HG03520 (cell line): ENCODE results near the gene PARD3B.

Experiments
- ATAC-seq: cut with Tn5 transposase; IDR thresholded peaks from one replicate; pipeline ENCODE4 v1.9.1; 2021; ENCODE audit warnings: mild to moderate bottlenecking, moderate library complexity; ENCODE audit not compliant: unreplicated experiment

The PARD3B gene

DNA sequence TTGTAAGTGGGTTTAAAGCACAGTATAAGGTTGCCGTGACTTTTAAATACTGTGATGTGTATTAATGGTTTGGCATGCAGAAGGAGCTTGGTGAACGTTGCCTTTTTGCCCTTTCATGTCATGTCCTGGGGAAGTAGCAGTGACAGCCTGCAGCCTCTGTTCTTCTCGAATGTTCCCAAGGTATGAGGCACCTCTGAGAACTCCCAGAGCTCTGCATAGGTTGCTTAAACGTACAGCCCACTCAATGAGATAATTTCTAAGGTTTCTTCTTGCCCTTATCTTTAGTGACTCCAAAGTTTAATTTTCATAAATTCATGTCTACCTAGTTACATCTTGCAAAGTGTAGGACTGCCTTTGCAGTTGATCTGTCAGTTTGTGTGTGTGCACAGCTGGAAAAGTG lies 36.7 kb downstream of the PARD3B start:
- ATAC-seq = no peak

DNA sequence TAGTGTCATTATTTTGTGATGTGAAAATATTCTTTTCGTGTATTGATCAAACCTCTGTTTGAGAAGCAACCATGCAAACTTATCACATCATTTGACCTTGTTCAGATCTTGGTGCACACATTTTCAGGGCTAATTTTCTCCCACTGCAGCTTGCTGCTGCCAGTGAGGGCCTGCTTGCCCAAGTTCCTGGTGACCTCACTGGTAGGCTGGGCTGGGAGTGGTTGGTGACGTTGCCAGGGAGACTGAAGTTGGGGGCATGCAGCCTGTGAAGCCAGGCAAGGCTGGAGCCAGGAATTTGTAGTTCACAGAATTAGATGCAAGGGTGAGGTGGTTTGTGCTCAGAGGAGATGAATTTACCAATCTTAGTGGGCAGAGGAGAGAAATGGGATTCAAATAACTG lies 38.5 kb downstream of the PARD3B start:
- ATAC-seq = no peak

DNA sequence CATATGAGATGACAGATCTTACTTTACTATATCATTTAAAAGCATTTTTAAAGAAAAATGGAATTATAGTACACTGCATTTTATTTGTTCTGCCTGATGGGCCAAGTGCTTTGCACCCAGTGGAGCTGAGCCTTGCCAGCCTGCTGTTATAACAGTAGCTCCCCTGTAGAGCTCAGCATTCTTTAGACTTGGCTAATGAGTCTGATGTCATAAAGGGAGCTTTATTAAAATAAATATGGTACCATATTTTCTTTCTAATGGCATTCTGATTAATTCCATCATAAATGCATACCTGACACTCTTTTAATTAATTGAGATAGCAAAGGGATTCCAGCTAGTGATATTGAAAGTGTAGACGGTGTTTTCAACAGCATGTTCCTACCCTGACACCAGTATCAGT lies 40.7 kb downstream of the PARD3B start:
- ATAC-seq = no peak

DNA sequence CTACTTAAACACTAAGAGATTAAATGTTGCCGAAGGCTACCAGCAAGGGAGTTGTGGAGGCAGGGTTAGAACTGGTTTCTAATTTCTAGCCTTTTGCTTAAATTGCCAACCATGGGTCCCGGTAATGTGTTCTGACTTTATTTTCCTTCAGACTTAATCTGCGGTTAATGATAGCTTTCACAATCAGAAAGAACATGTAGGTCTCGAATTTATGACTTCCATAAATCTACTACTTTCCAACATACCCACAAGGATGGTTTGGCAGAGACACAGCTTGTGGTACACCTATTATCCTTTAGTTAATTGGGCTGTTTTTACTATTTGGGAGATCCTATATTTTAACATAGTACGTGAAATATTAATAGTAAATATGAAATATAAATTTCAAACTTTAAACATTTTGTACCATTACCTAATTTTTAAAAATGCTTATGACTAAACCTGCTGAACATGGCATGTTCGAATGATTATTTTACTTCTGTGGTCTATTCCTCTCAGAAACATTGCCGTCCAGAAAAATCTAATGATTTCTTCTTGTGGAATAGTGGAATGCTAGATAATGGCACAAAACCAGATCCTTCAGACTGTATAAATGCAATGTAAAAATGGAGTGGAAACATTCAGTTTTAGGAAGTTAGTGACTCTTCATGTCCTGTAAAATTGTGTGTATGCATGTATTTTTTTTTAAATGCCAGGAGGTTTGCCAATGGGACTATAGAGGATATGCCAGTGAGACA lies 41.3 kb downstream of the PARD3B start:
- no peak for ATAC-seq

DNA sequence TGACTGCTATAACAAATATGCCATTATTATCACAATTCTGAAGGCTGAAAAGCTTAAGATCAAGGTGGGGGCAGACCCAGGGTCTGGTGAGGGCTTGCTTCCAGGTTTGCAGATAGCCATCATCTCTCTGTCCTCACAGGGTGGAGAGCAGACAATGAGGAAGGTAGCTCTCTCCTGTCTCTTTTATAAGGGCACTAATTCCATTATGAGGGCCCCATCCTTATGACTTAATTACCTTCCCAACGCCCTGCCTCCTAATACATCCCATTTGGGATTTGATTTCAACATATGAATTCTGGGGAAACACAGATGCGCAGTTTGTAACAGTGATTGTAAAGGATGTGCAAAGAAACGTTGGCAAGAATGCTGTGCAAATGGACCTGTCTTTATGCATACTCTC lies 44.8 kb downstream of the PARD3B start:
- no peak for ATAC-seq

DNA sequence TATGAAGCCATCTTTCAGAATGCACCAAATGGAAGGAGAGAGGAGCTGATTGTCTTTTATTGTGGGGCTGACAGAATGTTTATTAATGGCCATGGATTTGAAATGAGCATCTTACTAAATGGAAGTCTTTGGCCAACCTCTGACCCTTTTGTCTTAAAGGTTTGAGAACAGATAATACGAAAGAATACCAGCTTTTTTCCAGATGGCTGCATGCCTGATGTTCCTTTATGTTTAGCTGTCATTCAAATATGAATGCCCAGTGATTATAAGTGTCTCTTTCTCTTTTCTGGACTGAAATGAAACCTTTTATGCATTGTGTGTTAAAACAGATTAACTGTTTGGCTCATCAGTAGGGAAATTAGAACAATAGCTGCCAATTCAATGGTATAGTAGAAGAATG lies 46.0 kb downstream of the PARD3B start:
- no peak for ATAC-seq

DNA sequence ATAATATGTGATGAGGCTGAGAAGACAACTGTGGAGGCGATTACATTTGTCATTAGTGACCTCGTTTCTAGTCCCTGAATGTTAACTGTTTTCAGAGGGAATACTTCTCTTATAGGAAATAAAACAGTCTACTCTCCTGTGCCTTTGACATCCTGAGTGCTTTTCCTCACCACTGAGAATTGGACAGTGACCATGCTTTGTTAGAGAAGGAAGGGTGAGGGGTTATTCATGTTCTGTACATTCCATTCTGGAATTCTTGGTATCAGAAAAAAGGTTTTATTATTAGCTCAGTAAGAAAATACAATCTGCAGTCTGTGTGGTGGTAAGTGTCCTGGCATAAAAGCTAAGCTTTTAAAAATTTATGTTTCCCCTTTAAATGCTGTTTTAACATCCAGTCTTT lies 58.8 kb downstream of the PARD3B start:
- ATAC-seq = no peak

DNA sequence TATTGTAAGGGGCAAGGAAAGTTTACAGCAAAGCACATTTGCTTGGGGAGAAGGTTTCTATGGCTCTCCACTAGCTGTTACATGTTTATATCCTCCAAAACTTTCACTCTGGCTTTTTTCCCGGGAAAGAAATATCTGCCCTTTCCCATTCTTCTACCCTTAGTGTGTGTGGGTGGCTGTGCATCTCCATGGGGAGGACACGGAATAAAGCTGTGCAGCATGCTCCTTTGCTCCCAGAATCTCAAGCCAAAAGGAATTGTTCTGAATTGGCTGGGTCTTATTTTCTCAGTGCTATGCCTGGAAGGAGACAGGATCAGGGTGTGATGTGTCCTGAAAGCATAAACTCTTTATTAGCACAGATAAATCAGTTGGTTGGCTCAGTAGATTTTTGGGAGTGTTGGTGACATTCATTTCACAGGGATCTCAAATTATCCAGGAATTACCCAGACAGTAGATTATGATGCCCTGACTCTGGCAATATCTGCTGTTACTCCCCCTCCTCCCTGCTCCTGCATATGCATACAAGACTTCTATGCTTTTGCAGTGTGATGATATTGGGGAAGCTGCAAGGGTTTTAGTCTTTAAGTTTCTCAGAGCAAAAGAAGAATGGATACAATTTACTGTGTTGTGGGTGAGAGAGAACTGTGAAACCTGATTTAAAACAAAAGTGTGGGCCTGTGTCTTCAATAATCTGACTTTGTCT lies 63.1 kb downstream of the PARD3B start:
- no peak for ATAC-seq

DNA sequence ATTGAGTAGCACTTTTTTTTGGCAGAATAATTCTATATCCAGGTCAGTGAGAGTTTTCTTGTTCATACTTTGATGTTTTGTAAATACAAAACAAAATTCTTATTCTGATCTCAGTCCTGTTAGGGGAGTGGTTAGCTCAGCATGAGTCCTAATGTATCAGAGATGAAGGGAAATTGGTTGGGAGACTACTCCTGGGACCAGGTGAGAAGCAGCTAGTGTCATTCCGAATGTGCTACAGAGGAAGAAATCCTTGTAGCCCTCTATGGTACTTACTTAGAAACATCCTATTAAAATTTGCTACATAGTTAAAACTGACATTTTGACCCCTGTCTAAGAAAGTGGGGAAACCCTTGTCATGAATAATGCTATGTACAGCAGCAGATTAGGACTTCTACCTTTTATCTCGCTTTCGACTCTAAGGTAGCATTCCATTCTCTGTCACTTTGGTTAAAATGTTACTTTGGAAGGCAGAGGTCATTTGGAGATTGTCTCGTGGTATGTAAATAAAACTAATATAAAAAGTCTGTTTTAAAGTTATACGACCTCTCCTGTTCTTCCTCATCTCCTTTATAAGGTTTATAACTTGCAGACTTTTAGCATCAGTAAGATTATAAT lies 65.8 kb downstream of the PARD3B start:
- no peak for ATAC-seq

DNA sequence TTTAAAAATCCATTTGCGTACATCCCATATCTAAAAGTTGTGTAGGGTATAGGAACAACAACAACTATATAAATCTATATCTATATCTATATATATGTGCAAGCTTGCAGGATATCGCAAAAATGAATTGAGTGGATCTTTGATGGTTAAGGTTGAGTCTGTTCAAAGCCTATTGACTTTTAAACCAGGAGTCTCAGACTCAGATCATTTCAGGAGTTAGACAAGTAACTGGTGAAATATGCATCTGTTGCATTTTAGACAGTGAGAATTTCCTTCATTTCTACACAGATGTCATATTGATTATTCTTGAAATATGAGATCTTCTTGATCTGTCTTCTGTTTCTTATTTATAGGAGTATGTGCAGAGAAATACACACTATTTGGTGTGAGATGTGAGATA lies 66.5 kb downstream of the PARD3B start:
- ATAC-seq = no peak

DNA sequence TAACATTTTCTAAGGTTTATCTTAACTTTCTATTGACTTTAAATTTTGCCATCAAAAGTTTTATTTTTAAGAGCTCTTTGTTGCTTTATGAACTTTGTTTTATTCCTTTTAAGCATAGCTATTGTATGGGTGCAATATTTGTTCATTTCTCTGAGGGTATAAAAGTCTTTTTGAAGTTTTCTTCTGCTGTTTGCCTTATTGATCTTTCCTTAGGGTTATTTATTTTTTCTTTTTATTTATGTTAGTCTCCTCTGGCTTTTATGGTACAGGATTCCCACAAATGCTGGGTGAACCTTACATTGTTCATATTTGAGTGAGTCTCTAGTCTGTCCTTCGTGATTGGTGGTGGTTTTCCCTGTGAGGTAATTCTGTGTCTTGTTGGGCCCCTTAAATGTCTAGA lies 68.4 kb downstream of the PARD3B start:
- no peak for ATAC-seq

DNA sequence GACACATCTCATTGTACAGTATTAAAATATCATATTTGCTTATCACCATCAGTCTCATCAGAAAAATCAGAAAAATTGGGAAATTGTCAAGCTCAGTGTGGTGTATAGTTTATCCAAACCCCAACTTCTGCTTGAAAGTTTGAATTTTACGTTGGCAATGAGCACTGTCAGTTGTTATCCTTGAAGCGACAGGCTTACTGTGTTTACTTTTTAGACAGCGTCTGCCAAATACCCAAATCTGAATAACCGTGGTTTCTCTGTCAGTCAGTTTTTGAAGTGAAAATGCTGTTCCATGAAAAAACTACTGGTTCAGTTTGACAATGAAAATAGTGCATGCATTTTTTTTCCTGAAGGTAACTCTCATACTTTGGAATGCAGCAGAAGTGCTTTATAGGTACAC lies 70.2 kb downstream of the PARD3B start:
- ATAC-seq = no peak

DNA sequence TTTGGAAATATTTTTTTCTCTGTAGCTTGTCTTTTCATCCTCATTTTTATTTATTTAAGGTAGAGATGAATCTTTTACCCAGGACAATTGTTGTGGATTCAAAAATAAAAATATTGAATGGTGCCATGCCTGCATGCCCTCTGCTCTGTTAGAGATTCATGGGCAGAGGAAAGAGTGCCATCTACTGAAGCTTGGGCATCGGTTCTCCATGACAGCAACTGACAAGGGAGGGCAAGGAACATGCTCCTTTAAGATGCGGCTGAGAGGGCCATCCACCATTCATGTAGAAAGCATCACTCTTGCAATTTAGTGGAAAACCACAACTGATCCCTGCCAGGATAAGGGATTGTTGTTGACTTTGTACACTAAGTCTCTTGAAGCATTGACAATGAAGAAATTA lies 79.9 kb downstream of the PARD3B start:
- no peak for ATAC-seq

DNA sequence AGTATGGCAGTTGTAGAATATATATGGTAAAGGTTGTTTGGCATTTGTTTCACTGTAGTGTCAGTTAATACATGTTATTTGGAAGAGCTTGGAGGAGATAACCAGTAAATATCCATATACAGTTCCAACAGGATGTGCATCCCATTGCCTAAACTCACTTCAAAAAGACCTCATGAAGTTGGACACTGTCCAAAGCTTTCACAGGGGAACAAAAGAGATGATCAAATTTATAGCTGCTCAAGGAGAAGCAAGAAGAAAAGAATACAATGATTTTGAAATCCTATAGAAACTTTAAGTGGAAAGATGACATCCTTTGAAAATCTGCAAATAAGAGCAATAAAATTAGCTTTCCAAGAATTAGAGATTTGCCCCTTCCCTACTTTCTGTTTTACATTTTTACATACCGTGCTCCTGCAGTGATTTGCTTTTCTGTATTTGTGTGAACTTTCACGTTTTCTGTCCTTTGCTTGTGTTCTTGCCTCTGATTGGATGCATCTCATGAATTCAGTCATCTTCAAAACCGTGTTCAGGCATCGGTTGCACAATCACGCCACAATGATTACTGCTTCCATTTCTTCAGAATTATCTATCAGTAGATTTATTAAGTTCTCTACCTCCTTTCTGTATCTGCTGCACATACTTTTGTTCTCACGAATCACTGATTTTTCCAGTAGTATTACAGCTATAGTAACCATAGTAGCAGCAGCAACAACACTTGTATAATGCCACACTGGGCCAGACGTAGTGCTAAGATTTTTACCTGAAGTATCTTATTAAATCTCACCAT lies 83.8 kb downstream of the PARD3B start:
- no peak for ATAC-seq

DNA sequence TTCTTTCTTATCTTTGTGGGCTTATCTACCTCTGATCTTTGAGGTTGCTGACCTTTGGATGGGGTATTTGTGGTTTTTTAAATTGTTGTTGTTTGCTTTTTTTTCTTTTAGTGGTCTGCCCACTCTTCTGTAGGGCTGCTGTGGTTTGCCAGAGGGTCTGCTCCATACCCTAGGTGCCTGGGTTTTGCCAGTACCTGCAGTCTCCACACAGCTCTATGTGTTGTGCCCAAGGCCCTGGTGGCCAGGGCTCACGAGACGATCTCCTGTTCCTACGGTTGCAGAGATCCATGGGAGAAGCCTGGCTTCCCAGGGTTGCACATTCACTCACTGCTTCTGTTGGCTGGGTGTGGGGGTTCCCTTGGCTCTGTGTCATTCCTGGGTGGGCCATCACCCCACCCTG lies 87.1 kb downstream of the PARD3B start:
- ATAC-seq = no peak

DNA sequence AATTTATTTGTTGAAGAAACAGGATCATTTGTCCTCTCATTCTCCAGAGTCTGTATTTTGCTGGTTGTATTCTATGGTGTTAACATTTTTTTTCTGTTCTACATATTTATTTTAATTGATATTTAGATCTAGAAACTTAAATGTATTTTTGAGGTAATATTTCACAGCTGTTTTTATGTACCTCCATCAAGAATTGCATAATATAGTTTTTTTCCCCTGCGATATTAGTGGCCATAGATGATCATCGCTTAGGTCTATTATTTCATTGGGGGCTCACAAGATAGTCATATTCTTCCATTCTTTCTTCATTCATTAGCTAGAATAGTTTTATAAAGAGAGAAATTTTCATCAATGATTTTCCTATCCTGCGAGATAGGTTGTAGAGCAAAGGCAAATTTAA lies 89.3 kb downstream of the PARD3B start:
- ATAC-seq = no peak

DNA sequence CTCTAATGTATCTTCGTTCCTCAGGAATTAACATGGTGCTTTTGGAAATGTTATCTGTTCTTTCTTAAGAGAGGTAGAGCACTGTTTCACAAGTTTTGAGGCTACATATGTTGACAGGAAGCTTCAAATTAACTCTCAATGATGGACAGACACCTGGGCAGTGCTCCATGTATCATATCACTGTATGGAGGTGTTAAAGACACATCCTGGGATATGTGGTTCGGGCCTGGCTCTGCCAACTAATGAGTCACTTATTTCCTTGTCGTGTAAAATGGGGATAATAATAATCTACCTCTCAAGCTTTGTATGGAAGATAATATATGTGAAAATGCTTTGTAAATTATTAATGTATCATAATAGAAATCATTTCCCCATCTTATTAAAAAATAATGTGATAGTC lies 90.2 kb downstream of the PARD3B start:
- ATAC-seq = no peak

DNA sequence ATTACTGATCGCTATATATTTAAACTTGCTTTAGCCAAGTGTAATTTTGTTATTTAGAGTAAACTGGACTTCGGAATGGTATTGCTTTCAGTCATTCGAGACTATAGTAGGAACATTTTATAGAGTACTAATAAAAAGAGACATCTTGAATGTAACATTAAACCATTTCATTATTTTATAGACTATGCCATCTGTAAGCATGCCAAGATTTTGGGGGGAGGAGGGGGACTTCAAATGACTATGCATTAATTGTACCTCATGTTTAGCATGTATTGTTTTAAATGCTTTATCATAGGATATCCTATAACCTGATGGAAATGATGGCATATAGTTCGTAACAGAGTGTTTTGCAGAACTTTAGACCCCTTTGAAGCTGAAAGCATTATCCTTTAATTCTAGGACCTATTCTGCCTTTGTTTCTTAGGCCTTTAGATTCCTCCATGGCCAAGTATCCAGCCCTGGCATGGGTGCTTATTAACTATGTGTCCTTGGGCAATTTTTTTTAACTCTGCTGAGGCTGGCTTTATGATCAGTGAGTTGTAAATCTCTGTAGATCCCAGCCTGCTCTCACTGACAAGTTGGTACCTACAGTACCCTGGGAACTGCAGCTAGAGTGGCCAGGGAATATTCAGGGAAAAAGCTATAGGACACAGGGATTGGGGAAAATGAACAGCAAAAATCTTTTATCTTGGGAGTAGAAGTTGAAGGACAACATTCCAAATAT lies 93.4 kb downstream of the PARD3B start:
- no peak for ATAC-seq

DNA sequence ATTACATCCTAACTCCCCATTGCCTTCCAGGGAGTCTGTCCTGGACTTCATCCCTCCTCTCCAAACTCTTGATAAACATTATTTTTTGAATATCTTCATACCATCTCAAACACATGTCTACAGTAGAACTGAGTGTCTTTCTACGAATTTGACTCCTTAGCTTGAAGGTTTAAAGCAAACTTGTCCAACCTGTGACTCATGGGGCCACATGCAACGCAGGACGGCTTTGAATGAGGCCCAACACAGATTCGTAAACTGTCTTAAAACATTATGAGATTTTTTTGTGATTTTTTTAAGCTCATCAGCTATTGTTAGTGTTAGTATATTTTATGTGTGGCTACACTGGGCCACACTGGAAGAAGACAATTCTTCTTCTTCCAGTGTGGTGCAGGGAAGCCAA lies 98.1 kb downstream of the PARD3B start:
- ATAC-seq = no peak

DNA sequence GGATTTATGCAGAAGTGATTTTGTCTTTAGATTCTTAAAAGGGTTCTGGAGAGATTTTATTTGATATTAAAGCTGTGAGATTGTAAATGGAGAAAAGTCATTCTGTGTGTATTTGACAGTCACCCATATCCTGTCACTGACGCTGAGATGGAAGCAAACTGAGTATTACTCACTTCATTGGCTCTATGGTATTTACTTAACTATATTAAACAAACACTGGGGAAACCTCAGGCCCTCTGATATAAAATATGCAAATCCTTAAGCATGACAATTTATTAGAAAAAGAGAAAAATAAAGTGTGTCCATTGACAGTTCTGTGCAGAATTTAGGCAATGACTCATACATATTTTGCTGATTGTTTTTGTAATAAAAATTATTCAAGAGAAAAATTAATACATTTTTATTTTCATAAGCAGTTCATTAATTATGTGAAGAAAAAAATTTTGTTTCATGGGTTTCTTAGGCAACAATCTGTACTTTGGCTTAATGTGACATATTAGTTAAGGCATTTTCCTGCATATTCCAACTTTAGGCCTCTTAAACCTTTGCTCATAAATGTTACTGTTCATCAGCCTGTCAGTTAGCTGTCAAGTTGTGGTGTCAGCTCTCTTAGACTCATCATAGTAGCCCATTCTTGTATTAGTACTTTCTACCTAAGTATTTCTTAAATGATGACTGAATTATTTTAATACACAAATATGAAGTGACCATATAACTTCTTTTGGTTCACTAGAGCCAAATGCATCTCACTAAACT lies 99.9 kb downstream of the PARD3B start:
- no peak for ATAC-seq
